Uterus (tissue), 2 donors: ENCODE measurements around the gene MSI1.

Experiments
- CTCF ChIP-seq, 4 experiments: fragments of 200-600 bp in 2 of 4; fragments of 450-650 bp in 2 of 4; sonication (generic) in 2 of 4; IDR thresholded peaks; one replicate each; pipeline ENCODE4 v1.5.1; 2016 to 2019; ENCODE audit warnings: antibody characterized with exemption in 4 of 4, mild to moderate bottlenecking in 2 of 4, moderate library complexity in 1 of 4
- POLR2A ChIP-seq, 2 donors: fragments of 450-650 bp; IDR thresholded peaks; one replicate each; pipeline ENCODE4 v1.6.1; 2016; ENCODE audit warnings: antibody characterized with exemption in 2 of 2, mild to moderate bottlenecking in 1 of 2, moderate library complexity in 1 of 2

- TF ChIP-seq CTCF (IDR thresholded peaks at IDR 0.05) (no peak), POLR2A (IDR thresholded peaks at IDR 0.05) (no peak)
Observed at GRCh38 chr12:120406069-120406468, 37.1 kb upstream of the MSI1 start.
